ENCODE data around the gene TCEANC. TPM values are rescaled to one million over a fixed set of nuclear protein-coding genes. Genes with fewer than 3 reads are reported as not detected.
"Not testable (repeated sequence)": the region's sequence is repeated elsewhere in the genome, so short reads cannot be mapped to it uniquely, and the experiment has no call there.

Gene TCEANC
- total RNA-seq, 1 donor, result 6.2 TPM

DNA sequence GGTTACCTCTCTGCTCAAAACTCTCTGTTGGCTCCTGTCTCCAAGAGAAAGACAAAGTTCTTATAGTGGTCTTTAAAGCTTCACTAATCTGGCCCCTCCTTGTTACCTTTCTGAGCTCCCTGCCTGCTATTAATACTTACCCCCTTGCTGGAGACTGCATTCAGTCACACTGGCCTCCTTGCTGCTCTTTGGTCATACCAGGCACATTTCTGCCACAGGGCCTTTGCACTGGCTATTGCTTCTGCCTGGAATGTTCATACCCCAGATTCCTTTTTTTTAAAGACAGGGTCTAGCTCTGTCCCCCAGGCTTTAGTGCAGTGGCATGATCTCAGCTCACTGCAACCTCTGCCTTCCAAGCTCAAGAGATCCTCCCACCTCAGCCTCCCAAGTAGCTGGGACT is 20.1 kb downstream of the TCEANC start:
- H3K27ac ChIP-seq (ENCODE audit: low read depth, low read length), result no peak overlapping the region
- no peak overlapping the region for H3K4me2 ChIP-seq (ENCODE audit: insufficient read depth, low read length)
- no peaks in the 10 kb centered on the region for H3K27me3 ChIP-seq (ENCODE audit: insufficient read depth, low read length)
- no peaks in the 10 kb centered on the region for H3K36me3 ChIP-seq (ENCODE audit: insufficient read depth, low read length)
- TF ChIP-seq, protein P1, sequence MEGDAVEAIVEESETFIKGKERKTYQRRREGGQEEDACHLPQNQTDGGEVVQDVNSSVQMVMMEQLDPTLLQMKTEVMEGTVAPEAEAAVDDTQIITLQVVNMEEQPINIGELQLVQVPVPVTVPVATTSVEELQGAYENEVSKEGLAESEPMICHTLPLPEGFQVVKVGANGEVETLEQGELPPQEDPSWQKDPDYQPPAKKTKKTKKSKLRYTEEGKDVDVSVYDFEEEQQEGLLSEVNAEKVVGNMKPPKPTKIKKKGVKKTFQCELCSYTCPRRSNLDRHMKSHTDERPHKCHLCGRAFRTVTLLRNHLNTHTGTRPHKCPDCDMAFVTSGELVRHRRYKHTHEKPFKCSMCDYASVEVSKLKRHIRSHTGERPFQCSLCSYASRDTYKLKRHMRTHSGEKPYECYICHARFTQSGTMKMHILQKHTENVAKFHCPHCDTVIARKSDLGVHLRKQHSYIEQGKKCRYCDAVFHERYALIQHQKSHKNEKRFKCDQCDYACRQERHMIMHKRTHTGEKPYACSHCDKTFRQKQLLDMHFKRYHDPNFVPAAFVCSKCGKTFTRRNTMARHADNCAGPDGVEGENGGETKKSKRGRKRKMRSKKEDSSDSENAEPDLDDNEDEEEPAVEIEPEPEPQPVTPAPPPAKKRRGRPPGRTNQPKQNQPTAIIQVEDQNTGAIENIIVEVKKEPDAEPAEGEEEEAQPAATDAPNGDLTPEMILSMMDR (IDR thresholded peaks at IDR 0.05; ENCODE audit: extremely low read depth, low read depth, low read length), result no peak
- no peaks in the 10 kb centered on the region for H3K79me2 ChIP-seq (ENCODE audit: insufficient read depth, low read length)
- H3K9me3 ChIP-seq (ENCODE audit: low read depth, low read length), result no peaks in the 10 kb centered on the region
- no peak overlapping the region for H3K4me3 ChIP-seq (ENCODE audit: insufficient read depth, low read length)
- no peak overlapping the region for H2AFZ ChIP-seq (ENCODE audit: low read length)
- no peaks in the 10 kb centered on the region for H4K20me1 ChIP-seq (ENCODE audit: insufficient read depth, low read length)
- DNase-seq (ENCODE audit: insufficient read length, low spot score, missing footprints), result no peak
- peaks cover 8% of the 10 kb centered on the region for H3K4me1 ChIP-seq (ENCODE audit: insufficient read depth, low read length)

DNA sequence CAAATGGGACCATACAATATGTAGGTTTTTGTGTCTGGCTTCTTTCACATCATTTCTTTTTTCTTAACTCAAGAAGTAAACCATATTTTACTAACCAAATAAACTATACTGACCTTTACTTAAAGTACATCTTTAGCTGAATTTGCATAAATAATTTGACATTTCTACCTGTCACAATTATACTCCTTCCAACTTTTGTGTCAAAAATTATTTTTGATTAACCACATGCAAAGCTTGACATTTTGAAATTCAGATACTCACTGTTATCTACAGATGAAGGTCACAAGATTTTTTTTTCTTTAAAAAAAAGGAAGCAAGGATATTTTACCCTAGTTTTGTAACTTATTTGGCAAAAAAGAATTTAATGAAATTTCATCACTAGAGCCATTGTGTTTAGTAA is 23.9 kb downstream of the TCEANC start:
- DNase-seq (ENCODE audit: insufficient read length, low spot score, missing footprints), result no peak
- Histone ChIP-seq H3K4me1 (ENCODE audit: insufficient read depth, low read length) (no peaks in the 10 kb centered on the region), H3K4me2 (ENCODE audit: insufficient read depth, low read length) (no peak overlapping the region), H2AFZ (ENCODE audit: low read length) (no peak overlapping the region), H3K79me2 (ENCODE audit: insufficient read depth, low read length) (no peaks in the 10 kb centered on the region), H3K27ac (ENCODE audit: low read depth, low read length) (no peak overlapping the region), H4K20me1 (ENCODE audit: insufficient read depth, low read length) (no peaks in the 10 kb centered on the region), H3K4me3 (ENCODE audit: insufficient read depth, low read length) (no peak overlapping the region), H3K36me3 (ENCODE audit: insufficient read depth, low read length) (no peaks in the 10 kb centered on the region), H3K27me3 (ENCODE audit: insufficient read depth, low read length) (no peaks in the 10 kb centered on the region), H3K9me3 (ENCODE audit: low read depth, low read length) (no peaks in the 10 kb centered on the region)
- TF ChIP-seq, protein P1 (IDR thresholded peaks at IDR 0.05; ENCODE audit: extremely low read depth, low read depth, low read length), result no peak

DNA sequence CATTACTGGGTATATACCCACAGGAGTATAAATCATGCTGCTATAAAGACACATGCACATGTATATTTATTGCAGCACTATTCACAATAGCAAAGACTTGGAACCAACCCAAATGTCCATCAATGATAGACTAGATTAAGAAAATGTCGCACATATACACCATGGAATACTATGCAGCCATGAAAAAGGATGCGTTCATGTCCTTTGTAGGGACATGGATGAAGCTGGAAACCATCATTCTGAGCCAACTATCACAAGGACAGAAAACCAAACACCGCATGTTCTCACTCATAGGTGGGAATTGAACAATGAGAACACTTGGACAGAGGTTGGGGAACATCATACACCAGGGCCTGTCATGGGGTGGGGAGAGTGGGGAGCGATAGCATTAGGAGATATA is 26.8 kb downstream of the TCEANC start:
- H3K27ac ChIP-seq (ENCODE audit: low read depth, low read length); H3K79me2 ChIP-seq (ENCODE audit: insufficient read depth, low read length); H3K36me3 ChIP-seq (ENCODE audit: insufficient read depth, low read length); H3K4me2 ChIP-seq (ENCODE audit: insufficient read depth, low read length); H3K9me3 ChIP-seq (ENCODE audit: low read depth, low read length); H3K27me3 ChIP-seq (ENCODE audit: insufficient read depth, low read length); H4K20me1 ChIP-seq (ENCODE audit: insufficient read depth, low read length); H2AFZ ChIP-seq (ENCODE audit: low read length); H3K4me1 ChIP-seq (ENCODE audit: insufficient read depth, low read length); H3K4me3 ChIP-seq (ENCODE audit: insufficient read depth, low read length); DNase-seq (ENCODE audit: insufficient read length, low spot score, missing footprints): not testable (repeated sequence)

DNA sequence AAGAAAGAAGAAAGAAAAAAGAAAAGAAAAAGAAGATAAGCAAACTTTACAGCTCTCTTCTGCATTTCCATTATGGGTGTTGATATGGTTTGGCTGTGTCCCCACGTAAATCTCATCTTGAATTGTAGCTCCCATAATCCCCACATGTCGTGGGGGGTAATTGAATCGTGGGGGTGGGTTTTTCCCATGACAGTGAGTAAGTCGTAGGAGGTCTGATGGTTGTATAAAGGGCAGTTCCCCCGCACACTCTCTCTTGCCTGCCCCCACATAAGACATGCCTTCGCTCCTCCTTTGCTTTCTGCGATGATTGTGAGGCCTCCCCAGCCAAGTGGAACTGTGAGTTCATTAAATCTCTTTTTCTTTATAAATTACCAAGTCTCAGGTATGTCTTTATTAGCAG is 28.7 kb downstream of the TCEANC start:
- no peaks in the 10 kb centered on the region for H4K20me1 ChIP-seq (ENCODE audit: insufficient read depth, low read length)
- H3K9me3 ChIP-seq (ENCODE audit: low read depth, low read length), result no peaks in the 10 kb centered on the region
- no peak overlapping the region for H3K27ac ChIP-seq (ENCODE audit: low read depth, low read length)
- TF ChIP-seq, protein P1 (IDR thresholded peaks at IDR 0.05; ENCODE audit: extremely low read depth, low read depth, low read length), result no peak
- no peaks in the 10 kb centered on the region for H3K27me3 ChIP-seq (ENCODE audit: insufficient read depth, low read length)
- H3K79me2 ChIP-seq (ENCODE audit: insufficient read depth, low read length), result no peaks in the 10 kb centered on the region
- H3K36me3 ChIP-seq (ENCODE audit: insufficient read depth, low read length), result no peaks in the 10 kb centered on the region
- H3K4me3 ChIP-seq (ENCODE audit: insufficient read depth, low read length), result no peak overlapping the region
- H2AFZ ChIP-seq (ENCODE audit: low read length), result no peak overlapping the region
- no peak for DNase-seq (ENCODE audit: insufficient read length, low spot score, missing footprints)
- H3K4me2 ChIP-seq (ENCODE audit: insufficient read depth, low read length), result no peak overlapping the region
- H3K4me1 ChIP-seq (ENCODE audit: insufficient read depth, low read length), result no peaks in the 10 kb centered on the region

All from osteoblast (primary cell).